ENCODE data around the gene GNA15.

The GNA15 gene

GRCh38 chr19:3194106-3195087, 58.6 kb downstream of the GNA15 start:
- TF ChIP-seq CTCF (IDR thresholded peaks at IDR 0.05; ENCODE audit: extremely low read depth, missing control alignments) = no peak
- DNase-seq (ENCODE audit: low spot score) = no peak

GRCh38 chr19:3196064-3196932, 60.5 kb downstream of the GNA15 start:
- TF ChIP-seq CTCF (IDR thresholded peaks at IDR 0.05; ENCODE audit: extremely low read depth, missing control alignments) = no peak

DNA sequence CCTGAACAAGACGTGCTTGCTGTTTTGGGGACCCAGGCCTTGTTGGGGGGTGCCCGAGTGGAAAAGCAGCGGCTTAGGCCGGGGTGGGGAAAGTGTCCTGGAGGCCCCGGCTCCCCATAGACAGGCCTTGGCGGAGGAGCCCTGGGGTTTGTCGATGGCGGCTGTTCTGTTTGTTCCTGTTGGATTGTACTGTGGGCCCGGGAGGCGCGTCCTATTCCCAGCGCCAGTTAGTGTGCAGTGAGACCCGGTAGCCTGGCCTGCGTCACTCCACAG, 61.0 kb downstream of the GNA15 start:
- TF ChIP-seq CTCF (IDR thresholded peaks at IDR 0.05; ENCODE audit: extremely low read depth, missing control alignments) = no peak
- DNase-seq (ENCODE audit: low spot score) = no peak

More at GRCh38 chr19:3196064-3196932, 60.5 kb downstream of the GNA15 start:
- DNase-seq (ENCODE audit: low spot score) = no peak

GRCh38 chr19:3198901-3199700, 63.3 kb downstream of the GNA15 start:
- DNase-seq (ENCODE audit: low spot score) = no peak
- TF ChIP-seq CTCF (IDR thresholded peaks at IDR 0.05; ENCODE audit: extremely low read depth, missing control alignments) = no peak

GRCh38 chr19:3201072-3201700, 65.4 kb downstream of the GNA15 start:
- no peak for TF ChIP-seq CTCF (IDR thresholded peaks at IDR 0.05; ENCODE audit: extremely low read depth, missing control alignments)
- DNase-seq (ENCODE audit: low spot score) = no peak

DNA sequence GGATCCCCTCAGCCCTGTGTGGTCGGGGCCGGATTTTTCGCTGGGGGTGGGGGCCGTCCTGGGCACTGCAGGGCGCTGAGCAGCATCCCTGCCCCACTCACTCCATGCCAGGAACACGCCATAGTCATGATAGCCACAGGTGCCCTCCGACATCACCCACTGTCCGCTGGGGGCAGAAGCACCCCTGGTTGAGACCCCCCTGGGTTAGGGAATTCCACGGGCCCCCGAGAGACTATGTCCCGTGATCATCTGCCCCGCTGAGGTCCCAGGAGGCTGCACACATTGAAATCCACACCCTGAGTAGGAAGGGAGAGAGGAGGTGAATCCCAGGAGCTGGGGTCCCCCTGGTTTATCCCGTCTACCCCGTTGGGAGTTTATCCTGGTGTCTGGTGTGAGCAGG, 66.1 kb downstream of the GNA15 start:
- no peak for TF ChIP-seq CTCF (IDR thresholded peaks at IDR 0.05; ENCODE audit: extremely low read depth, missing control alignments)
- DNase-seq (ENCODE audit: low spot score) = no peak

Measured in GM20000 (cell line).